GM12801 (cell line): ENCODE results near the gene FCRL6.

Source experiments
- CTCF ChIP-seq: IDR thresholded peaks from one replicate; pipeline ENCODE4 v1.5.1; 2011; ENCODE audit warnings: control low read depth; ENCODE audit not compliant: insufficient read length; ENCODE audit errors: extremely low read depth

The FCRL6 gene

GRCh38 chr1:159835862-159836525 is 33.8 kb downstream of the FCRL6 start:
- no peak for TF ChIP-seq CTCF

DNA sequence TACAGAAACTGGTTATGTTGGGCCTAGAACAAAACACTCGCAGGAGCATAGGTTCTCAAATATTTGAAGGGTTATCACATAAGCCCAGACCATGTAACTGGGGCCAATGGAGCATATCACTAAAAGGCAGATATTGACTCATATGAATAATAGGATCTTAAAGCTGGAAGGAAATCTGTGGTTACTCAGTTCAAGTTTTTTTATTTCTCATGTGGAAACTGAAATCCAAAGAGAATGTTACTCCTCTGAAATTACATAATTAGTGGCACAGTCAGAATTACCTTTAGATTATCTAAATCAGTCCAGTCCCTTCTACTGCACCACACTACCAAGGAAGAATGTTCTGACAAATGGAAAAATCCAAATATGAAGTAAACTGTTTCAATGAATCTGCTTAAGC is 36.6 kb downstream of the FCRL6 start:
- TF ChIP-seq CTCF: no peak

DNA sequence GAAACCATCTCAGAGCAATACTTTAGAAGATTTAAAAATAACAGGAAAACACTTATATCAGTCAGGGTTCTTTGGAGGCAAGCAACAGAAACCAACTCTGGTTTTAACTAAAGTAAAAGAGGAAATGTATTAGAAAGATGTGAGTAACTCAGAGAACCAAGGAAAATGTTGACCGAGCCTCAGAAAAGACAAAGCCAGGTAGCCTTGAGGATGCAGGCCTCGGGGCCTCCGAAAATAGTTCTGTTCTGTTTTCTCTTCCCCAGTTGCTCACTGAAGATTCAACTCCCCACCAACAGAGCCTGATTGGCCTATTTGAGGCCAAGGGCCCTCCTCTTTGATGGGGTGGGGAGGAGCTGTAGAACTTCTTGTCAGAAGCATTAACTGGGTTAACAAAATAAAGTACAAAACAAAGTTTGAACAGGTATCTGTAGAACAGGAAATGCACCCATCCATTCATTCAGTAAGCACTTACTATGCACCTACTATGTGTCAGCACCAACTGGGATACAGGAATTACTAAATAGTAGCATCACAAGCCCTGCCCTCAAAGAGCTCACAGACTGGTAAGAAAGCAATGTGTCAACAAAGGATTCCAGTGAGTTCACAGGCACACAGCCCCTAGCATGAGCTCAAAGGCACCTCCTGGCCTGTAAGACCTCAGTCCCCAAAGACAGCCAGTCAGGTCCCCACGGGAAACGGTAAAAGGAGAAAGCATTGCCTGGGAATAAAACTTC is 37.1 kb downstream of the FCRL6 start:
- TF ChIP-seq CTCF: no peak

DNA sequence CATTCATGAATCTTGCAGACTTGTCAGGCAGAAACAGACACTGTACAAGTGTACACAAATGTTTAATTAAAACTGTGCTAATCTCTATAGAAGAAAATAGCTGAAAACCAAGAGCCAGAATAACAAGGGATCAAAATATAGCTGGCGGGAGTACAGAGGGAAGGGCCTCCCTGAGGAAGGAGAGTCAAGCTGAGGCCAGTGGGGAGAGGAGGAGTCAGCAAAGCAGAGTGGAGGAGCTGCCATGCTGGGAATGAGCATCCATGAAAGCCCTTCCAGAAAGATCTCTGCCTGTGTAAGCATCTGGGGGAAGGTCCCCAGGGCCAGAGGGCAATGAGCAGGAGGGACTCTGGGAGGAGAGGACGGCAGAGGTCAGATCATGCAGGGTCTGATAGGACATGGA is 39.6 kb downstream of the FCRL6 start:
- TF ChIP-seq CTCF: no peak

DNA sequence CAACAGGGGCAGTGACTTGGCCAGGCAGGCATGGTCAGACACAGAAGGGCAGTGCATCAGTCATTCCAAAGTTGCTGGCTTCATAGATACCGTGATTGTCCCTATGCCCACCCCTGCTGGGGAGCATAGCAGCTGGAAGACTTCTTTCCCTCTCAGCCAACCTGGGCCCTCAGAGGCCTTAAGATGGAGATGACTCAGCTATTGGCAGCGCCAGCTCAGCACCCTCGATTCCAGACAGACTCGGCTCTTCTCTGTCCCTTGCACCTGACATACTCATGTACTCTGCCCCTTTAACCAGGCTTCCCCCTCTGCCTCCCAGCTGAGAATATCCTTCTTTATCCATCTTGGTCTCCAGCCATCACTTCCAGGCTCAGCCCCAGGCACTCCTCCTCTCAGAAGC is 41.3 kb downstream of the FCRL6 start:
- TF ChIP-seq CTCF: no peak

- TF ChIP-seq CTCF: no peak
Measured at GRCh38 chr1:159845751-159846629, 43.8 kb downstream of the FCRL6 start.

DNA sequence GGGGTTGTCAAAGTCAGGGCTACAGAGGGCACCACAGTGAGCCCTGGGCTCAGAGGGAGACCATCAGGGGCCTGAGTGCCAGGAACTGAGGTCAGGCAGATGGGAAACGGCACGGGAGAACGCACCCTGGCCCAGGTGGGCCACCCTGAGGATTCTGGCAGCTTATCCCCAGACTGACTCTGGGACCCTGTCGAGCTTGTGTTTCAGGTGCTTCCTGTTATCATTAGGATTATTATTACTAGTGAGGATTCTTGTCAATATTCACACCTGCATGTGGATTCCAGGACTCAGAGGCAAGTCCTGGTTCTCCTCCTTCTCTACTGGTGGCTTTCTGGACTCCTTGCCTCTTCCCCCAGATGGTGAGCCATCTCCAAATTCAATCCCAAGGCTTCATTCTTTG is 45.1 kb downstream of the FCRL6 start:
- no peak for TF ChIP-seq CTCF
